Endometrium (tissue), 2 donors: Measurements from ENCODE around the gene DTX3L.
"Not testable (repeated sequence)": the region's sequence is repeated elsewhere in the genome, so short reads cannot be mapped to it uniquely, and the experiment has no call there.

ENCODE experiments used
- FAIRE-seq: peaks from 2 replicates; lab custom pipeline; 2012; peaks lifted over from hg19 to GRCh38; lab: Jason Lieb, UNC
- donor health status: control.
- donor health status: control.

DTX3L gene

DNA sequence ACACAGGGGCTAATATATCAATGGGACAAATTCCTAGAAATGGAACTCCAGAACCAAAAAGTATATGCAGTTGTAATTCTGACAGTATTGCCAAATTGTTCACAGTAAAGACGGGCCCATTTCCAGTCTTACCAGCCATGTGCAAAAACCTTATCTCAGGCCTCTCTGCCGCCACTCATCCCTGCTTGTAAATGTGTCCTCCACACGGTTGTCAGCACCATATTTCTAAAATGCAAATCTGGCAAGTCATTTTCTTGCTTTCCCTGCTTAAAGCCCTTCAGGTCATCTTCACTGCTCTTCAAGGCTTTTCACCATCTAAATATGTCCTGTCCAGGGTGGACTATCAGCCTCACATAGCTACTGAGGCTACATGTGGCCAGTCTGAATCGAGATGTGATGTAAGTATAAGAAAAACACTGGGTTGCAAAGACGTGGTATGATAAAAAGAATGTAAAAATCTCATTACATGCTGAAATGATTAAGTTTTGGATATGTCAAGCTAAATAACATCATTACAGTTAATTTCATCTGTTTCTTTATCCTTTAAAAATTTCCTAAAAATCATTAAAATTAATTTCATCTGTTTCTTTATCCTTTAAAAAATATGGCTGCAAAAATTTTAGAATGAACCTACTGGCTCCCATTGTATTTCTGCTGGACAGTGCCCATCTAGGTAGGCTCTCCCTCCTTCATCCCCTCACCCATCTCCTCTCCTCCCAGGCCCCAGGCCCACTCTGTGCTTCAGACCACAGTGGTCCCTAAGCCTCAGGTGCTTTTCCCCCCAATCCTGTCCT, 1.0 kb upstream of the DTX3L start:
- no peak for FAIRE-seq

DNA sequence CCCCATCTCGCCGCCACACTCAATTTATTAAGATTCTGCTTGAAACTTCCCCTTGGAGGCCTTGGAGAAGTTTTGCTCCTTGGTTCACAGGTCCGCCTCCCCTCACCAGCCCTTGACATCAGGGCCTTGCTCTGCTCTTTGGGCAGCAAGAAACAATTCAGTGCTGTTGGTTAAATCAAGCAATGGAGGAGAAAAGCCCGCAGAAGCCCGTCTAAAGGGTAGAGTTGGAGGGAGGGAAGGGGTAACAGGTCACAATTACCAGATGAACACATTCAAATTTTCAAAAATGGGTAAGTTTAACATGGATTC, 467 bp upstream of the DTX3L start:
- FAIRE-seq = no peak

DNA sequence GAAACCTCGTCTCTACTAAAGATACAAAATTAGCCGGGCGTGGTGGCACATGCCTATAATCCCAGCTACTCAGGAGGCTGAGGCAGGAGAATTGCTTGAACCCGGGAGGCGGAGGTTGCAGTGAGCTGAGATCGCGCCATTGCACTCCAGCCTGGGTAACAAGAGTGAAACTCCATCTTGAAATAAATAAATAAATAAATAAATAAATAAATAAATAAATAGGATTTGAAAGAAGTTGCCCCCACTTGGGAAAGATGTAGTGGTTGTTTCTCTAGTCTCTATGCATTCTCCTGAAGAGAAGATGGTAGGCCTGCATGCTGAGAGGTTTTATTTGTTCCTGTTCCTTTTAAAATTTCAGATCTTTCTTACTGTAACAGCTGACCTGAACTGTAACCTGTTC, 4.0 kb downstream of the DTX3L start:
- FAIRE-seq = not testable (repeated sequence)

DNA sequence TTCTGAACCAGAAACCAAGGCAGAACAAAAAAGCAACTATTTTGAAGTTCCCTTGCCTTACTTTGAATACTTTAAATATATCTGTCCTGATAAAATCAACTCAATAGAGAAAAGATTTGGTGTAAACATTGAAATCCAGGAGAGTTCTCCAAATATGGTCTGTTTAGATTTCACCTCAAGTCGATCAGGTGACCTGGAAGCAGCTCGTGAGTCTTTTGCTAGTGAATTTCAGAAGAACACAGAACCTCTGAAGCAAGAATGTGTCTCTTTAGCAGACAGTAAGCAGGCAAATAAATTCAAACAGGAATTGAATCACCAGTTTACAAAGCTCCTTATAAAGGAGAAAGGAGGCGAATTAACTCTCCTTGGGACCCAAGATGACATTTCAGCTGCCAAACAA, 4.6 kb downstream of the DTX3L start:
- FAIRE-seq = no peak

DNA sequence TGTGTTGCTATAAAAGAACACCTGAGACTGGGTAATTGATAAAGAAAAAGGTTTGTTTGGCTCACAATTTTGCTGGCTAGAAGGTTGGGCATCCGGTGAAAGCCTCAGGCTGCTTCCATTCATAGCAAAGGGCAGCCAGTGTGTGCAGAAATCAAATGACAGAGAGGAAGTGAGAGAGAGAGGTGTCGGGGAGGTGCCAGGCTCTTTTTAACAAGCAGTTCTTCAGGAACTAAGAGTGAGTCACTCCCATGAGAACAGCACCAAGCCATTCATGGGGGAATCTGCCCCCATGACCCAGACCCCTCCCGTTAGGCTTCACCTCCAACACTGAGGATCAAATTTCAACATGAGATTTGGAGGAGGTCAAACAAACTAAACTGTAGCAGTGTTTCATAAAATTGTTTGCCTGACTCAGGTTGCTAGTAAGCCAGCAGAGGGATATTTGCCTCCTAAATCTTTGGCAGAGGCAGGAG, 8.8 kb downstream of the DTX3L start:
- peak; percentile 53 for FAIRE-seq

DNA sequence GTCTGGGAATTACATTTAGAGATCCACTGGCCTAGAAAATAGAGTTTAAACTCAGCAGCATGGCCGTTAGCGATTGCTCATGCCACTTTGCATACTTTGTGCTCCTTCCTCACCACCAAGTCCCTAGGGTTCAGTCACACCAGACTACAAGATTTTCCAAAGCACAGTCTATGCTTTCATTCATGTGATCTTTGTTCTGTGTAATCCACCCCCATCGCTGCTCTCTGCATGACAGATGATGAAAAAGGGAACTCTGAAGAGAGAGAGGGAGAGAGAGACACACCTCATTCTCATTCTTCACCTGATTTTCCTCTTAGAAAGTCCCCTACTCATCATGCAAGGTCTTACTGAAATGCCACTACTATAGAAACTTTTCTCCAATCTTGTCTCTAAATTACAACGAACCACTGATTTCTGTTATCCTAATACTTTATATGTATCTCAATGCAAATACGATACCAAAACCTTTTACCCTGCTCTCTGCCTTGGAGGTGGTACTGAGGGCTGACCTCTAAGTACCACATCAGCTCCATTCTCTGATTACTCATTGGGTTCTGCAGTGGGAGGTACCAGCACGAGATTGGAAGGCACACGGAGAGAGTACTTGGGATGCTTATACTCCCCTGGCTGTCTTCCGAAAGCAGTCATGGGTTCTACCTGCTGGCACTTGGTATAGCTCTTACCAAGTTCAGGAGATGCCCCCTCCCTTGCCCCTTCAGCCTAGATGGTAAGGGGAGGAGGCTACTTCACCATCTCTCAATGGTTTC, 12.2 kb downstream of the DTX3L start:
- FAIRE-seq = no peak

DNA sequence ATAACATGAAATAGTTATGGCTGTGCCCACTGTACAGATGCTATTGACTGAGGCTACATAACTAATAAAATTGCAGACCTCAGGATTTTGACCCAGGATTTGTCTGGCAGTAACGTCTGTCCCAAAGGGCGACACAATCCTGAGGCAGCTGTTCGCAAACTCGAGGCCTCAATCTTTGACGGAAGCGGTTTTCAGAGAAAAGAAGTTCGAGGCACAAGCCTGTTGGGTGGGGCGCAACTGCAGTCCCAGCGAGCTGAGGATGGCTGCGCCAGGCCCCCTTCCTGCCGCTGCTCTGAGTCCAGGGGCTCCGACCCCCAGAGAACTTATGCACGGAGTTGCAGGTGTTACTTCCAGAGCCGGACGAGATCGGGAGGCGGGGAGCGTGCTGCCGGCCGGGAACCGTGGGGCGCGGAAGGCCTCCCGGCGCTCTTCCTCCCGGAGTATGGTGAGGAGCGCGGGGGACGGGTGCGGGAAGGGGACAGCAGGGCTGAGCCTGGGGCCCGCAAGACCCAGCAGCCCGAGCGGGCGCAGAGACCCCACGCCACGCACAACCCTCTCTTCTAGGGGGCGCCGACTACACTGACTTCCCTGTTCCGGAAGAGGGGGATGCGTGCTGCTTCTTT, 13.4 kb downstream of the DTX3L start, which contains the start of gene PARP15:
Gene PARP15 (plus strand): TSS at position 242 of the 623 bp plus-strand sequence. CDS start 18 bp downstream, at position 260.
- no peak for FAIRE-seq

DNA sequence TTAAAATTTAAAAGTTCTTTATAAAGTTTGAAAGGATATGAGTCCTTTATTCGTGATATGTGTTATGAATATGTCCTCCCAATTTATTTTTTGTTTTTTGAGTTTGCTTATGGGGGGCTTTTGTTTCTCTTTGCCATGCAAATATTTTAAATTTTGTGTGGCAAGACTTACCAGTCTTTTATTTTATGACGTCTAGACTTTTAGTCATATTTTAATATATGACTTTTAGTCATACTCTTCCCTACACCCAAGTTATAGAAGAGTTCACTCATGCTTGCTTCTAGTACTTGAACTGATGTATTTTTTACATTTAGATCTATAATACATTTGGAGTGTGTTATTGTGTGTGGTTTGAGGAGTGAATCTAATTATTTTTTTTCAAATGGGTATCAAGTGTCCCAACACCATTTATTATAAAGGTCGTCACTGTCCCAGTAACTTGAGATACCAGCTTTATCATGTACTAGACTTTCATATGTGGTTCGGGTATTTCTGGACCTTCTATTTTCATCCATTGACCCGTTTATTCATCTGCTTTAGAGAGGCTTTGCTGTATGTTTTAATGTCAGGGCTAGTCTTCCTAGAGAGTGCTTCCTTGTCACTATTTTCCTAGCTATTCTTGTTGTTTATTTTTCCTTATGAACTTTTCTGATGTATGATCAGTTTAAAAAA, 14.1 kb downstream of the DTX3L start:
- no peak for FAIRE-seq

DNA sequence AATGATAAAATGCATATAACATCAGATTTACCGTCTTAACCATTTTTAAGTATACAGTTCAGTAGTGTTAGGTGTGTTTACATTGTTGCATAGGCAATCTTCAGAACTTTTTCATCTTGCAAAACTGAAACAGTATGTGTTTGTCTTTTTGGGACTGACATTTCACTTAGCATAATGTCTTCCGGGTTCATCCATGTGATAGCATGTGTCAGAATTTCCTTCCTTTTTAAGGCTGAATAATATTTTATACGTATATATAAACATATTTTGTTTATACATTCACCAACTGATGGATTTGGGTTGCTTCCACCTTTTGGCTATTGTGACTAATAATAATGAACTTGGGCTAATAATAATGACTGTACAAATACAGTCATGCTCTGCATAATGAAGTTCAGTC, 16.3 kb downstream of the DTX3L start:
- no peak for FAIRE-seq

DNA sequence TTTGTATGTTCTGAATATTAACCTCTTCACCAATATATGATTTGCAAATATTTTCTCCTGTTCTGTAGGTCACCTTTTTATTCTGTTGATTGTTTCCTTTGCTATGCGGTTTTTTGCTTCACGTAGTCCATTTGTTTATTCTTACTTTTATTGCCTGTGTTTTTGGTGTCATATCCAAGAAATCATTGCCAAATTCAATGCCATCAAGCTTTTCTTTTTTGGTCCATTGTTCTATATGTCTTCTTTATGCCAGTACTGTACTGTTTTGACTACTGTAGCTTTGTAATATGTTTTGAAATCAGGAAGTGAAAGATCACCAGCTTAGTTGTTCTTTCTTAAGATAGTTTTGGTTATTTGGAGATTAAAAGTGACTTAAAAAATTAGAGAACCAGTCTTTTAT, 17.5 kb downstream of the DTX3L start:
- FAIRE-seq = no peak

DNA sequence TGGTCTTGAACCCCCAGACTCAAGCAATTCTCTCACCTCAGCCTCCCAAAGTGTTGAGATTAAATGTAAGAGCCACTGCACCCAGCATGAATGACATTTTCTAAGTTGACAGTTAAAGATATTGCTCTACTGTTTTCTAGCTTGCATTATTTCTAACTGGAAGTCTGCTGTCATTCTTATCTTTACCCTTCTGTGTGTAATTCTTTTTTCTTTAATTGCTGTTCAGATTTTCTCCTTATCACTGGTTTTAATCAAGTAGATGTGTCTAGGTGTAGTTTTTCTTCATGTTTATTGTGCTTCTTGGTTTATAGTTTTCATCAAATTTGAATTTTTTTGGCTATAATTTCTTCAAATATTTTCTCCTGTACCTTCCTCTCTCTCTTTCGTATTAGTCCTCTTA, 18.3 kb downstream of the DTX3L start:
- no peak for FAIRE-seq

DNA sequence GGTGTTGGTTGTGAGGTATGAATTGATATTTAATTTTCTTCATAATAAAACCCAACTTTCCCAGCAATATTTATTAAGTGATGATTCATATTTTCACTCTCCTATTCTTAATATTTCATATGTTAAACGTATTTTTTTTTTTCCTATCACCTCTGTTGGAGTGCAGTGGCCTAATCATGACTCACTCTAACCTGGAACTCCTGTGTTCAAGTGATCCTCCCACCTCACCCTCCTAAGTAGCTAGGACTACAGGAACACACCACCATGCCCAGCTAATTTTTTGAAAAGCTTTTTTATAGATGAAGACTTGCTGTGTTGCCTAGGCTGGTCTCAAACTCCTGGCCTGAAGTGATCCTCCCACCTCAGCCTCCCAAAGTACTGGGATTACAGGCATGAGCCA, 22.0 kb downstream of the DTX3L start:
- no peak for FAIRE-seq

DNA sequence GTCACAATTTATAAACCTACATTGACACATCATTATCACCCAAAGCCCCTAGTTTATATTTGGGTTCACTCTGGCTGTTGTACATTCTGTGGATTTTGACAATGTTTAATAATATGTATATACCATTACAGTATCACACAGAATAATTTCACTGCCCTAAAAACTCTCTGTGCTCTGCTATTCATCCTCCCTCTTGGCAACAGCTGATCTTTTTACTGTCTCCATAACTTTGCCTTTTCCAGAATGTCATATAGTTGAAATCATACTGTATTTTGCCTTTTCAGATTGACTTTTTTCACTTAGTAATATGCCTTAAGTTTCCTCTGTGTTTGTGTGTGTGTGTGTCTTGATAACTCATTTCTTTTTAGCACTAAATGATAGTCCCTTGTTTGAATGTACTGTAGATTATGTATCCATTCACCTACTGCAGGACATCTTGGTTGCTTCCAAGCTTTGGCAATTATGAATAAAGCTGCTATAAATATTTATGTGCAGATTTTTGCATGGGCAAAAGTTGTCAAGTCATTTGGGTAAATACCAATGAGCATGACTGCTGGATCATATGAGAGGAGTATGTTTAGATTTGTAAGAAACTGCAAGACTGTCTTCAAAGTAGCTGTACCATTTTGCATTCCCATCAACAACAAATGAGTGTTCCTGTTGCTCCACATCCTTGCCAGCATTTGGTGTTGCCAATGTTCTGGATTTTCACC, 22.8 kb downstream of the DTX3L start:
- FAIRE-seq = no peak

DNA sequence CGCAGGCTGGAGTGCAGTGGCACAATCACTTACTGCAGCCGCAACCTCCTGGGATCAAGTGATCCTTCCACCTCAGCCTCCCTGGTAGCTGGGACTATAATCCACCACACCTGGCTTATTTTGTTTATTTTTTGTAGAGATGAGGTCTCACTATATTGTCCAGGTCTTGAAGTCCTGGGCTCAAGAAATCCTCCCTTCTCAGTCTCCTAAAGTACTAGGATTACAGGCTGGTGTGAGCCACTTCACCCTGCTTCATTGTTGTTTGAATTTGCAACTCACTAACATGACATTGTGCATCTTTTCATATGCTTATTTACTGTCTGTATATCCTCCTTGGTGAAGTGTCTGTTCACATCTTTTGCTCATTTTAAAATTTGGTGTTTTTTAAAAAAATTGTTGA, 23.4 kb downstream of the DTX3L start:
- no peak for FAIRE-seq

DNA sequence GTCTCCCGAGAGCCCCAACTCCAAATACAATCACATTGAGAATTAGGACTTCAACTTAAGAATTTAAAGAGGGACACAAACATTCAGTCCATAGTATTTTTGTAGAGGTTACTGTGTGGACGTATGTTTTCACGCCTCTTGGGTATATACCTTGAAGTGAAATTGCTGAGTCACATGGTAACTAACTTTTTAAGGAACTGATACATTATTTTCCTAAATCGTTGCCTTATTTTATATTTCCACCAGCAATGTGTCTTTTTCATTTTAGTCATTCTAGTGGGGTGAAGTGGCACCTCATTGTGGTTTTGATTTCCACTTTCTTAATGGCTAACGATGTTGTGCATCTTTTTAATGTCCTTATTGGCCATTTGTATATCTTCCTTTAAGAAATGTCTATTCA, 25.2 kb downstream of the DTX3L start:
- FAIRE-seq = no peak

DNA sequence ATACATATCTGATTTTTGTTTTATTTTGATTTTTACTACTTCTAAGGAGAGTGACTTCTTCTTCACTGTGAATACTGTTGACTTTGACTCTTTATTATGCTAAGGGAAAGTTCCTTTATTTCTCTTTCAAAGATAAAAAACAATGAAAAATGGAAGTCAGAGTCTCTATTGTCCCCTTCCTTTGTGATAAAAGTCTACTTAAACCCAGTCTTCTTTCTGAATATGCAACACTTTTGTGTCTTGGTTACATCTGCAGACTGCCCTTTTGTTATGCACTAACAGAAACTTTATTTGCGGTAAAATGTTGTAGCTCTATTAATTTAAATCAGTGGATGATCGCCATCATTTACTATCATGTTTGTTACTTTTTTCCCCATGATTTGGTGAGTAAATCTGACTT, 26.5 kb downstream of the DTX3L start:
- FAIRE-seq = no peak

DNA sequence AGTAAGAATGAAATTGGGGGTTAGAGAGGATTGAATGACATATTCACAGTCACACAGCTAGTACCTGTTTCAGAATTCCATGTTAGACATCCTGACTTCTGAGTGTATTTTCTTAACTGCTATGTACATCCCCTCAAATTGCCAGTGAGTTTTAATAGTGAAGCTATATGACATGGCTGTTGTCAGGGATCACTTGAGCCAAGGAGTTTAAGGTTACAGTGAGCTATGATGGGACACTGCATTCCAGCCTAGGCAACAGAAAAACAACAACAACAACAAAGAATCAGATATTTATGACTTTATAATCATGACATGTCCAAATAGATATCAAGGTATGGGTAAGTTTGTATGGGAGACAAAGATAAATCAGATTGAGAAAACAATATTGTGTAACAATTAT, 29.9 kb downstream of the DTX3L start:
- FAIRE-seq = no peak

DNA sequence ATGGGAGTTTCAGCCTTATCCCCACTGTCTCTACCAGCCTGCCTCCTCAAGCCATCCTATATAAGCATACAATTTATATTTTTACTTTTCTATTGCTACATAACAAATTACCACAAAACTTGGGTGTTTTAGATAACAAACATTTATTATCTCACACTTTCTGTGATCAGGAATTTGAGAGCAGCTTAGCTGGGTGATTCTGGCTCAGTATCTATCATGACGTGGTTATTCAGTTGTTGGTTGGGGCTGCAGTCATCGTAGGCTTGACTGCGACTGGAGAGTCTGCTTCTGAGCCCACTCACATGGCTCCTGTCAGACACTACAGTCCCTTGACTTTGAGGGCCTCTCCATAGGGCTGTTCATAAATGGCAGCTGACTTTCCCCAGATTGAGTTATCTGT, 34.0 kb downstream of the DTX3L start:
- no peak for FAIRE-seq

DNA sequence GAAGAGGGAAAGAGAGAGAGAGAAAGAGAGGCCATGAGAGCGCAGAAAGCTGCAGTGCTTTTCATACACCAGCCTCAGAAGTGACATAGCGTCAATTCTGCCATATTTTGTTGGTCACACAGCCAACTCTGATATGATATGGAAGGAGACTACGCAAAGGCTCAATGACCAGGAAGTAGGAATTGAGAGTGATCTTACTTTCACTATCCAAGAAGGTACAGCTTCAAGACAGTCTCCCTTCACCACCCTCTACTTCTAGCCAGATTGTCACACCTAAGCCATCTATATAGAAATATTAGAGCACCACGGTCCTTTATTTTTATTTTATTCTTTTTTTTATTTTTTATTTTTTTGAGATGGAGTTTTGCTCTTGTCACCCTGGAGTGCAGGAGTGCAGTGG, 34.4 kb downstream of the DTX3L start:
- FAIRE-seq = no peak

DNA sequence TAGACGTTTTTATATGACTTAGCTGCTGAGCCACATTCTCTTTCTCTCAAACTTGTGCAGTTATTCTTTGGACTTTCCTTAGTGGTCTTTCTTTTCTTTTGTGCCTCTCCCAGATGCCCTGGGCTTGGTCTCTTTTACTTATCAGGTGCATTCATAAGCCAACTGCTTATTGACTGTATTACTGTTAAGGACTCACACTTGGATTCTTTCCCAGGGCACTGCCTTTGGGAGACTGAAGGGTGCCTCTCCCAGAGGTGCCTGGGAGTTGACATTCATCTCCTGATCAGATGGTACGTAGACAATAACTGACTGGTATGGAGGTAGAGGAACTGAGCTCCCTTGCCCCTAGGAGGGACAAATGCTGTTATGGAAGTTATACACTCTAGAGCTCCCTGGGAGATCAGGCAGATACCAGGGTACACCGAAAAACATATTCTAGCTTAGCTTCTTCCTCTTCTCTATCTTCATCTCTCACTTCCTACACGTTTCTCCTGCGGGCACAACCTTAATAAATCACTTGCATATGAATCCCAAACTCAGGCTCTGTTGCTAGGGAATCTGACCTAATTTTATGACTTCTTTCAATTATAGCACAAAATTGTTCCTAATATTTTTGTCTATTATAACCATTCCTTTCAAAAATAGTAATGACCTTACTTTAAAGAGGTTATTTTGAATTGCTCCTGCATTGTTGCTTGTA, 38.0 kb downstream of the DTX3L start:
- no peak for FAIRE-seq

DNA sequence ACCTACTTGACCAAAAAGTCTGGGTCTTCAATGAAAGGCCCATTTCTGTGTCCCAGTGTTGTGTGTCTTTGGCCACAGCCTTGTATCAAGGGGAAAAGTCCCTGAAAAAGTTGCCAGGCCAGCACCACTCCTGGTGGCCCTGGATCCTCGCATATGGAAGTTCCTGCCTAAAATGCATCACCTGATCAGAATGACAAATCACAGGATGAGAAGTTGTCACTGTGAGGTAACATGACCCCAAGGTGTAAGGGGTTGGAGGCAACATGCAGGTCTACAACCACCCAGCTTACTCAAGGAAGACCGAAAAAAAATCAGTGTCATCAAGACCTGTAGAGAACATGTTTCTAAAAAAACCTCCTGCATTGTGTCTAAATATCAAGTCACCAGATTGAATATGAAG, 38.9 kb downstream of the DTX3L start:
- FAIRE-seq = no peak
